ENCODE data around the gene DNMT3A.
A peak's percentile ranks its signal among the peaks of the same experiment; 100 is the strongest.

The DNMT3A gene

GRCh38 chr2:25256488-25256875 lies 85.2 kb downstream of the DNMT3A start:
- WGBS: 70% methylated on average over 2 of the region's 2 CpGs
- Histone ChIP-seq H3K9me3 (ENCODE audit: control insufficient read depth, low read length) (no peaks in the 10 kb centered on the region), H3K4me1 (ENCODE audit: control insufficient read depth, insufficient read depth, low read depth, low read length) (peaks cover 15% of the 10 kb centered on the region), H3K27me3 (ENCODE audit: control insufficient read depth in 1 of 2, insufficient read depth in 1 of 2, low read length in 2 of 2) (no peaks in the 10 kb centered on the region), H2BK15ac (ENCODE audit: low read depth, poor library complexity, severe bottlenecking) (no peak overlapping the region), H3K9ac (ENCODE audit: low read length) (no peak overlapping the region), H2BK5ac (ENCODE audit: low read depth, low read length, poor library complexity, severe bottlenecking) (no peak overlapping the region), H3K14ac (ENCODE audit: low read length in 2 of 2) (peak overlapping the region in 1 of 2 experiments; percentile 36), H3K27ac (ENCODE audit: low read length, poor library complexity, severe bottlenecking) (no peak overlapping the region), H3K36me3 (ENCODE audit: control insufficient read depth in 1 of 2, insufficient read depth in 2 of 2, low read depth in 1 of 2, low read length in 2 of 2) (peaks cover 27 to 32% of the 10 kb centered on the region in 2 experiments), H2AFZ (ENCODE audit: low read depth, low read length) (no peak overlapping the region), H3K4ac (ENCODE audit: low read depth in 1 of 2, low read length in 2 of 2) (peak overlapping the region in 1 of 2 experiments; percentile 32), H4K8ac (ENCODE audit: low read length) (no peak overlapping the region), H3K79me1 (replicated peaks; ENCODE audit: low read length, poor library complexity, severe bottlenecking) (peaks cover 9% of the 10 kb centered on the region), H3K4me3 (ENCODE audit: insufficient read depth in 1 of 2, low read depth in 1 of 2, low read length in 2 of 2) (no peak overlapping the region), H4K91ac (ENCODE audit: low read length) (no peak overlapping the region), H2AK5ac (ENCODE audit: low read length, severe bottlenecking) (no peak overlapping the region), H2BK12ac (ENCODE audit: low read length in 2 of 2) (peak overlapping the region in 1 of 2 experiments; percentile 42), H3K4me2 (ENCODE audit: low read length, poor library complexity, severe bottlenecking) (no peak overlapping the region), H3K23ac (ENCODE audit: low read length in 2 of 2) (no peak overlapping the region), H2BK120ac (ENCODE audit: low read depth, low read length) (no peak overlapping the region), H3K18ac (ENCODE audit: low read depth in 1 of 2, low read length in 2 of 2) (peak overlapping the region in 1 of 2 experiments; percentile 64)
- DNase-seq: no peak

DNA sequence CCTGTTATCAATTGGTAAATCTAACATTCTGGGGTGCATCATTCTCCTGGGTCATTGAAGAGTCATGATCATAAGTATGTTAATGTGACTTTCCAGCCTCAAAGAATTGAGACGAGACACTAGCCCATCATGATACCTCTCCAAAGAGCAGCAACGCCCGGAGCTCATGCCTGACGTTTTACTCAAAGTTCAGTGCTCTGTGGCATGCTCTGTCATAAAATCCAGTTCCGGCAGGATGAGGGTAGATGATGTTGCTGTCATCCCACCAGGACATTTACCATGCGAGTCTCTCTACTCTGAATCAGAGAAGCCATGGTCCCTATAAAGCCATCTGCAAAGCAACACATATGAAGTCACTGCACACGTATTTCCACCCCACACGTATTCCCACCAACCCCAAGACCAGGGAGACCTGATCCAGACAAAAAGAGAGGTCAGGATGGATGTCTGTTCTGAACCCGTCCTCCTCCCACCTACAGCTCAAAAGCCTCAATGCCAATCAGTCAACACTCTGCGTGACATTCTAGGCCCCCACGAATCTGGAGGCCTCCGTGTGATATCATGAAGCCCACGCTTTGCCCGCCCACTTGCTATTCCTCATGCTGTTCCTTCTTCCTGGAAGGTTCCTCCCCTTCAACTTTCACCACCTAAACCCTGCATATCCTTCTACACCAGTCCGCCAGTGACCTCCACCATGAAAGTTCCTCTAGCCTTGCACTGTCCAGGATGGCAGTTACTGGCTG lies 85.8 kb downstream of the DNMT3A start:
- no peak overlapping the region for H3K9ac ChIP-seq (ENCODE audit: low read length)
- no peaks in the 10 kb centered on the region for H3K27me3 ChIP-seq (ENCODE audit: control insufficient read depth in 1 of 2, insufficient read depth in 1 of 2, low read length in 2 of 2)
- no peaks in the 10 kb centered on the region for H3K9me3 ChIP-seq (ENCODE audit: control insufficient read depth, low read length)
- H3K4me1 ChIP-seq (ENCODE audit: control insufficient read depth, insufficient read depth, low read depth, low read length): peaks cover 16% of the 10 kb centered on the region
- no peak overlapping the region for H2BK5ac ChIP-seq (ENCODE audit: low read depth, low read length, poor library complexity, severe bottlenecking)
- no peak for DNase-seq
- no peak overlapping the region for H4K91ac ChIP-seq (ENCODE audit: low read length)
- H3K27ac ChIP-seq (ENCODE audit: low read length, poor library complexity, severe bottlenecking): no peak overlapping the region
- H2AK5ac ChIP-seq (ENCODE audit: low read length, severe bottlenecking): no peak overlapping the region
- no peak overlapping the region for H3K14ac ChIP-seq (ENCODE audit: low read length in 2 of 2)
- H3K36me3 ChIP-seq (ENCODE audit: control insufficient read depth in 1 of 2, insufficient read depth in 2 of 2, low read depth in 1 of 2, low read length in 2 of 2): peaks cover 27 to 32% of the 10 kb centered on the region in 2 experiments
- 88% methylated on average over 15 of the region's 15 CpGs for WGBS
- no peak overlapping the region for H3K23ac ChIP-seq (ENCODE audit: low read length in 2 of 2)
- no peak overlapping the region for H2BK120ac ChIP-seq (ENCODE audit: low read depth, low read length)
- H2BK12ac ChIP-seq (ENCODE audit: low read length in 2 of 2): no peak overlapping the region
- H3K4ac ChIP-seq (ENCODE audit: low read depth in 1 of 2, low read length in 2 of 2): no peak overlapping the region
- H3K4me2 ChIP-seq (ENCODE audit: low read length, poor library complexity, severe bottlenecking): no peak overlapping the region
- no peak overlapping the region for H3K18ac ChIP-seq (ENCODE audit: low read depth in 1 of 2, low read length in 2 of 2)
- no peak overlapping the region for H2BK15ac ChIP-seq (ENCODE audit: low read depth, poor library complexity, severe bottlenecking)
- no peak overlapping the region for H4K8ac ChIP-seq (ENCODE audit: low read length)
- no peak overlapping the region for H3K4me3 ChIP-seq (ENCODE audit: insufficient read depth in 1 of 2, low read depth in 1 of 2, low read length in 2 of 2)
- no peak overlapping the region for H2AFZ ChIP-seq (ENCODE audit: low read depth, low read length)
- peaks cover 11% of the 10 kb centered on the region for H3K79me1 ChIP-seq (replicated peaks; ENCODE audit: low read length, poor library complexity, severe bottlenecking)

DNA sequence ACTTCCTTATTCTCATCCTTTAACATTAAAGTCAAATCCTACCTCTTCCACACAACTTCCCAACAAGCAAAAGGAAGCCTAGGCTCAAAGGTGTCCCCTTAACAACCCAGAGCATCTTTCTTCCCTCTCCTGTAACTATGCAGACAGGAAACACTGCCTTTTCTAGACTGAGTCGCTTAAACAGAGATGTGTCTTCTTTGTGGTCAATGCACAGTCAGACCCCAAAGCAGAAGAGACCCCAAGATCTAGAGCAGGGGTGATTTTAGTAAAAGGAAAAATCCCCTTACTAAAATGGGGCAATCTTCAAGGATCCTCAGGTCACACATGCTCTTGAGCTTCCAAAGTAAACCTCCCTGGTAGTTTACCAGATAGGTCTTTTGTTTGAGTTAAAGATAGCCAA lies 86.8 kb downstream of the DNMT3A start:
- Histone ChIP-seq H3K4me1 (ENCODE audit: control insufficient read depth, insufficient read depth, low read depth, low read length) (peaks cover 23% of the 10 kb centered on the region), H2BK15ac (ENCODE audit: low read depth, poor library complexity, severe bottlenecking) (no peak overlapping the region), H2BK120ac (ENCODE audit: low read depth, low read length) (no peak overlapping the region), H3K9me3 (ENCODE audit: control insufficient read depth, low read length) (no peaks in the 10 kb centered on the region), H3K4ac (ENCODE audit: low read depth in 1 of 2, low read length in 2 of 2) (no peak overlapping the region), H3K18ac (ENCODE audit: low read depth in 1 of 2, low read length in 2 of 2) (no peak overlapping the region), H3K4me2 (ENCODE audit: low read length, poor library complexity, severe bottlenecking) (no peak overlapping the region), H2AK5ac (ENCODE audit: low read length, severe bottlenecking) (no peak overlapping the region), H3K27me3 (ENCODE audit: control insufficient read depth in 1 of 2, insufficient read depth in 1 of 2, low read length in 2 of 2) (no peaks in the 10 kb centered on the region), H3K9ac (ENCODE audit: low read length) (no peak overlapping the region), H2BK5ac (ENCODE audit: low read depth, low read length, poor library complexity, severe bottlenecking) (no peak overlapping the region), H3K4me3 (ENCODE audit: insufficient read depth in 1 of 2, low read depth in 1 of 2, low read length in 2 of 2) (no peak overlapping the region), H3K23ac (ENCODE audit: low read length in 2 of 2) (no peak overlapping the region), H4K8ac (ENCODE audit: low read length) (no peak overlapping the region), H3K27ac (ENCODE audit: low read length, poor library complexity, severe bottlenecking) (no peak overlapping the region), H2AFZ (ENCODE audit: low read depth, low read length) (no peak overlapping the region), H4K91ac (ENCODE audit: low read length) (no peak overlapping the region), H2BK12ac (ENCODE audit: low read length in 2 of 2) (no peak overlapping the region), H3K36me3 (ENCODE audit: control insufficient read depth in 1 of 2, insufficient read depth in 2 of 2, low read depth in 1 of 2, low read length in 2 of 2) (peaks cover 23 to 24% of the 10 kb centered on the region in 2 experiments), H3K79me1 (replicated peaks; ENCODE audit: low read length, poor library complexity, severe bottlenecking) (peaks cover 11% of the 10 kb centered on the region), H3K14ac (ENCODE audit: low read length in 2 of 2) (no peak overlapping the region)
- WGBS: no CpG with 5 or more reads among the region's 1 CpG
- DNase-seq: no peak

- H3K79me1 ChIP-seq (replicated peaks; ENCODE audit: low read length, poor library complexity, severe bottlenecking): peaks cover 17% of the 10 kb centered on the region
- H3K4me1 ChIP-seq (ENCODE audit: control insufficient read depth, insufficient read depth, low read depth, low read length): peaks cover 30% of the 10 kb centered on the region
- peak overlapping the region; percentile 58 to 70 for H3K18ac ChIP-seq (ENCODE audit: low read depth in 1 of 2, low read length in 2 of 2)
- no peaks in the 10 kb centered on the region for H3K27me3 ChIP-seq (ENCODE audit: control insufficient read depth in 1 of 2, insufficient read depth in 1 of 2, low read length in 2 of 2)
- H2BK12ac ChIP-seq (ENCODE audit: low read length in 2 of 2): peak overlapping the region in 1 of 2 experiments; percentile 94
- H4K8ac ChIP-seq (ENCODE audit: low read length): peak overlapping the region; percentile 41
- H3K9ac ChIP-seq (ENCODE audit: low read length): peak overlapping the region; percentile 85
- no peak overlapping the region for H4K91ac ChIP-seq (ENCODE audit: low read length)
- peaks cover 17 to 21% of the 10 kb centered on the region in 2 experiments for H3K36me3 ChIP-seq (ENCODE audit: control insufficient read depth in 1 of 2, insufficient read depth in 2 of 2, low read depth in 1 of 2, low read length in 2 of 2)
- H2BK15ac ChIP-seq (ENCODE audit: low read depth, poor library complexity, severe bottlenecking): no peak overlapping the region
- peak overlapping the region in 1 of 2 experiments; percentile 86 for H3K23ac ChIP-seq (ENCODE audit: low read length in 2 of 2)
- 84% methylated on average over 8 of the region's 11 CpGs for WGBS
- H3K14ac ChIP-seq (ENCODE audit: low read length in 2 of 2): peak overlapping the region in 1 of 2 experiments; percentile 30
- peak overlapping the region; percentile 71 for H2BK120ac ChIP-seq (ENCODE audit: low read depth, low read length)
- H2BK5ac ChIP-seq (ENCODE audit: low read depth, low read length, poor library complexity, severe bottlenecking): no peak overlapping the region
- H3K4me3 ChIP-seq (ENCODE audit: insufficient read depth in 1 of 2, low read depth in 1 of 2, low read length in 2 of 2): peak overlapping the region in 1 of 2 experiments; percentile 65
- no peaks in the 10 kb centered on the region for H3K9me3 ChIP-seq (ENCODE audit: control insufficient read depth, low read length)
- no peak for DNase-seq
- peak overlapping the region in 1 of 2 experiments; percentile 87 for H3K4ac ChIP-seq (ENCODE audit: low read depth in 1 of 2, low read length in 2 of 2)
- H2AK5ac ChIP-seq (ENCODE audit: low read length, severe bottlenecking): peak overlapping the region; percentile 77
- peak overlapping the region; percentile 69 for H3K4me2 ChIP-seq (ENCODE audit: low read length, poor library complexity, severe bottlenecking)
- H2AFZ ChIP-seq (ENCODE audit: low read depth, low read length): peak overlapping the region; percentile 19
- peak overlapping the region; percentile 83 for H3K27ac ChIP-seq (ENCODE audit: low read length, poor library complexity, severe bottlenecking)
These were observed 88.5 kb downstream of the DNMT3A start for GRCh38 chr2:25253153-25253626.
